Left colon (tissue), 2 donors: ENCODE measurements around the gene TMEM87B. TPM values are rescaled to one million over a fixed set of nuclear protein-coding genes. Genes with fewer than 3 reads are reported as not detected.
"Not testable (repeated sequence)": the region's sequence is repeated elsewhere in the genome, so short reads cannot be mapped to it uniquely, and the experiment has no call there.

Experiments
- ATAC-seq: fragments of 200-7000 bp; cut with Tn5 transposase; one replicate; pipeline ENCODE4 v1.9.1; 2020; ENCODE audit warnings: mild to moderate bottlenecking, moderate library complexity
- DNase-seq, 2 donors: peaks; one replicate each; pipeline ENCODE4 v3.0.0-alpha.2; 2020
- intact Hi-C, 2 donors: fragments of 100-400 bp; cut with DNase I in 1 of 2; cut with micrococcal nuclease in 1 of 2; formaldehyde crosslinking; loops; one replicate each; pipeline versions ENCODE4 v1.11.2 to v1.14.0; 2022; cut with DNase I, micrococcal nuclease
- total RNA-seq, 2 donors: library from RNA; stranded (reverse); fragmentation: NEBNext Ultra II Directional; extraction: Animal tissue kit (Norgen Biotek cat#: 25700); gene quantifications; one replicate each; pipeline ENCODE4 v1.2.1, GENCODE V29; 2021
- donor health status: DM: no; HTN: no; CAD: no.
- donor health status: DM: yes; HTN: yes; CAD: no.

The TMEM87B gene
- total RNA-seq, 2 donors from 2014 or later = 72.6 to 81.3 TPM

DNA sequence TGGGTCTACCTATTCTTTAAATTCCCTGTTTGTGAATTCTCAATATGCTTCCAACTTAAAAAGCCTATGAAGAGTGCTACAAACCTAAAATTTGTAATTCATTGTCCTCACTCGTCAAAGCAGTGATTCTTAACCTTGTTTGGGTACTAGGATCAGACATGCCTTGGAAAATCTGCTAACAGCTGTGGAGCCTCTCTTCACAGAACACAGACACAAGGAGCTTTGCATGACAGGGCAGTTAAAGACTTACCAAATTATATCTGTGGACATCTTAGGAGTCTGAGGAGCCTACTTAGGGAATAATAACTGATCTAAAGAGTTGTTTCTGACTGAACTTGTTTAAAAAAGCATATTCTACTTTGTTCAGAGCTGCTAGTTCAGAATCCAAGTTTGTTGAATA, 38.1 kb downstream of the TMEM87B start:
- intact Hi-C loops = no loop called here

DNA sequence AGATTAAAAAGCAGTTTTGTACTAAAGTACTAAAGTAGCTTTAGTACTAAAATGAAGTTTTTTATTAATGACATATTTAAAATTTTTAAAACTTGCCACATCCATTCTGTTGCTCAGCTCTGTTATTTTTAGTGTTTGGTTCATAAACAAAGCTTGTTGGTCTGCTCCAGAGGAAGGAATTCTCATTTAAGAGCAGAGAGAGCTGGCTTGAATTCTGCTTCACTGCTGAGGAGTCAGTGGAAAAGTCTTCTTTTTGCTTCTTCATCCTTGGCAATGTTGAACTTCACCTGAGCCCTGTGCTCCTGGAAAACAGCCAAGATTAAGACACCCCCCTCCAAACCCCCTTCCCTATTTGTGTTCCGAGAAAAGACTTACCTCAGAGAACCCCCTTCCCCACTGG, 40.6 kb downstream of the TMEM87B start:
- DNase-seq = no peak
- intact Hi-C loops = no loop called here
- ATAC-seq = no peak

More for the DNA sequence above, 38.1 kb downstream of the TMEM87B start:
- no peak for DNase-seq
- no peak for ATAC-seq

DNA sequence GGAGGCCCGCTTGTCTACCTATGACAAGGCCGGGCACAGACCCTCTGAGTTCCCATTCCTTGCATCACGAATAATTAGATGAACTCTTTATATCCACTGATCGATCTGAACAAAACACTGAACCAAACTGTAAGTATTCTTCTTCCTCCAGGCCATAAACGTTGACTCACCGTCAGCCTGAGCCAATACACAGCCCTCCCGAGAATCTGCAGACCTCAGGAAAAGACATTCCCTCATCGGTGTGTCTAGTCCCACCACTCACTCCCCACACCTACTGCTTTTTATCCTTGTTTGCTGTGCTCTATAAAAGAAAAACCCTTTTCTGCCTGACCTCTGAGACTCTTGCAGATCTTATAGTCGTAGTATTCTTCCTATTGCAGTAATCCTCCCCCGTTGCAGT, 41.0 kb downstream of the TMEM87B start:
- DNase-seq (no peak), ATAC-seq (no peak)
- intact Hi-C loops = no loop called here

DNA sequence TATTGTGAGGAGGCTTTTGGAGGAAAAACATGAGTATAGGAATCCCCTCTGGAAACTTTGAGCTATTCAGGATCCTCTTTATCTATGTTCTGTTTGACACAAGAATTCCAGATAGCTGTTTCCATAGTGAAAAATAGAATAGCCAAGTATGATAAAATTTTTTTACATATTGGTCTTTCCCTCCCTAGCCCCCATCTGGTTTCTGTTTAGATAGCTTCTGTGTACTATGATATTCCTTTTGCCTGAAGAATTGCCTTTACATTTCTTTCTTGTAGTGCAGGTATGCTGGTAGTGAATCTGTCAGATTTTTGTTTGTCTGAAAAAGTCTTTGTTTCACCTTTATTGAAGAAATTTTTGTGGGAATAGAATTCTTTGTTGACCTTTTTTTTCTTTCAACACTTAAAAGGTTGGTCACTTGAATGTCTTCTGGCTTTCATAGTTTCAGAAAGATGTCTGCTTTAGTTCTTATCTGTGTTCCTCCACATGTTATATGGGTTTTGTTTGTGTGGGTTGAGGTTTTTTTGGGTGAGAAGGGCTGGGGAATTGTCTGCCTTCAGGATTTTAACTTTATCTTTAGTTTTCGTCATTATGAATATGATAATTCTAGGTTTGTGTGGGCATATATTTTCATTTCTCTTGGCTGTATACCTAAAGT, 53.2 kb downstream of the TMEM87B start:
- ATAC-seq = no peak
- intact Hi-C loops = no loop called here
- DNase-seq = no peak

DNA sequence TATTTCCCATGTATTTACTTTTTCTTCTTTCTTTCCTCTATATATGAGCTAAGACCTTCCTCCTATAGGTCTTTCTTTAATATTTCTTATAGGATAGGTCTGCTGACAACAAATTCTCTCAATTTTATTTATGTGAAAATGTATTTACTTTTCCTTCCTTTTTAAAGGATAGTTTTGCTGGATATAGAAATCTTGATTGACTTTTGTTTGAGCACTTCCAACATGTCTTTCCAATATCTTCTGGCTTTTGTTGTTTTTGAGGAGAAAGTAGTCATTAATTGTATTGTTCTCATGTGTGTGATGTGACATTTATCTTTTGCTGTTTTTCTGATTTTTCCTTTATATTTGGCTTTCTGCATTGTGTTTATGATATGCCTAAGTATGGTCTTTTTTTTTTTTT, 54.2 kb downstream of the TMEM87B start:
- intact Hi-C loops = no loop called here
- ATAC-seq = no peak
- no peak for DNase-seq

DNA sequence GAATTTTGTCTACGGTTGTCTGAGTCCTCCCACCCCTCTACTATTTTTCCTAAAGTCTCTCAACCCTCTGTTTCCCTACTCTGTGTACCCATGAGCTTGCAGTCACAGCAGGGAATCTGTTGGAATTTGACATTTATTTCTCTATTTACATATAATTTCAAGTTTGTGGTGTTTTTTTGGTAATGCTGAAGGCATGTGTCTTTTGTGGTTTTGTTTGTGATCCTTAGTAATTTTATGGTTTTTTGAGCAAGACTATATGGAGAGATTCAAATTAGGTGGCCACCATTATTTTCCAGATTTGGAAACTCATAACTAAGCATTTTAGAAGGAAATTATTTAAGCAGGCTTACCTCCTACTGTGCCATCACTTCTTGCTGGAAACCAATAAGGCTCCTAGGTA, 55.9 kb downstream of the TMEM87B start:
- intact Hi-C loops = no loop called here
- DNase-seq (no peak), ATAC-seq (no peak)

DNA sequence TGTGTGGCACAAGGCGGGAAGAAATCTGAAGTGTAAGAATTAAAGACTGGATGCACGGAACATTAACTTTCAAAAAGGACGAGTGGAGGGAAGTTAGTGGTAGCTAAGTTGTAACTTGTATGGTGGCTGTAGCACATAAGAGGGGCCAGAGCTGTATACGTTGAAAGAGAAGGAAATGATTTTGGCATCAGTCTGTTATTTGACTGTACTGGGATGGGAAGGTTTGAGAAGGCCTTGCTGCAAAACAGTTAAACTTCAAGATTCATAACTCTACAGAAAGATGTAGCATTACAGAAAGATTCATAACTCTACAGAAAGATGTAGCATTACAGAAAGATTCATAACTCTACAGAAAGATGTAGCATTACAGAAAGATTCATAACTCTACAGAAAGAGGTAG, 58.3 kb downstream of the TMEM87B start:
- ATAC-seq, intact Hi-C loops, DNase-seq: not testable (repeated sequence)

DNA sequence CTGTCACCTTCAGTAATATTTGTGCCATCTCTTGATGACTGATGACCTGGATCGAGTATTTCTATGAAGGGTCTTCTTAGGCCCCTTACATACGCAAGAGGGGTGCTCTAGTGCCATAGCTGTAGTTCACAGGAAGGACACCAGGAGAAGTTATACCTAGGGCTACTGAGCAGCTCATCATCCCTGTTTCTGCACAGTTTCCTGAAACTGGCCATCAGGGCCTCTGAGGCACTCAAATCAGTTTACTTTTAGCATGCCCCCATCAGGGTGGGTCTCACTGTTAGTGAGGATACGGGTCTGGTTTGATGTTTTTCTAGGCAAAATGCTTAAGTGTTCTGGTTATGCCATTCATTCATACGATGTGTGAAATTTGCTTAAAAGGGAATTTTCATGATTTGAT, 63.1 kb downstream of the TMEM87B start:
- intact Hi-C loops = no loop called here
- DNase-seq = no peak
- ATAC-seq = no peak

DNA sequence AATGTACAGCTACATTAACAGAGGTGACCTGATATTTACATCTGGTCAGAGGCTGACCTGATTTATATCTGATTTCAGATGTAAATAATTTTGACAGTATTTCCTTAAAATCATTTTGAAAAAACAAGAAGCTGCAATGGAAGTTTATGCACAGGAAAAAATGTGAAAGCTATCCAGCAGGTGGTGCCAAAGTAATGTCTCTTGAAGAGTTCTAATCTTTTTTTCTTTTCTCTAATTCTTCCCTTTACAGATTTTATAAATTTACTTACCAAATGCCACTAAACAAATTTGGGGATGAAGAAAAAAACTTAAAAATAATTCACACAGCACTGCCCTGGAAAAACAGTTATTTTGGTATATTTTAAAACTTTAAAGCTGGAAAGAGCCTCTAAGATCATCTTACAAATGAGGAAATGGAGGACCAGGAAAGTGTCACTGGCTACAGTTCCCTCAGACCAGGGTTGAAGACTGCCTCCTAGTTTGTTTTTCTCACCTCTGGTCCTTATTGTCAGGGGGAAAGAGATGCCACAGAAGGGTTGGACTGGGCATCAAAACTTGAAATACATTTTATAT, 66.7 kb downstream of the TMEM87B start:
- intact Hi-C loops = no loop called here
- ATAC-seq = peak; percentile 34
- peak in 1 of 2 donors; percentile 15 for DNase-seq

DNA sequence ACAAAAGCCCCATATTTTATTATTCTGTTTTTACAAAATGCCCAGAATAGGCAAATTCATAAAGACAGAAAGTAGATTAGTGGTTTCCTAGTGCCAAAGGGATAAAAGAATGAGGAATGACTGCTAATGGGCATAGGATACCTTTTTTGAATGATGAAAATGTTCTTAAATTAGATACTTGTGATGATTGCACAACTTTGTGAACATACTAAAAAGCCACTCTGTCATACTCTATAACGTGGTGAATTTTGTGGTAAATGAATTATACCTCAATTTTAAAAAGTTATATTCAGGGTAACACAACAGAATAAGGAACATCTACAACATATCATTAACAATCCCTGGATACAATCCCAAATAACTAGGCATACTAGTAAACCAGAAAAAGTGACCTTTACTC, 74.0 kb downstream of the TMEM87B start:
- intact Hi-C loops = no loop called here
- DNase-seq = no peak
- no peak for ATAC-seq

DNA sequence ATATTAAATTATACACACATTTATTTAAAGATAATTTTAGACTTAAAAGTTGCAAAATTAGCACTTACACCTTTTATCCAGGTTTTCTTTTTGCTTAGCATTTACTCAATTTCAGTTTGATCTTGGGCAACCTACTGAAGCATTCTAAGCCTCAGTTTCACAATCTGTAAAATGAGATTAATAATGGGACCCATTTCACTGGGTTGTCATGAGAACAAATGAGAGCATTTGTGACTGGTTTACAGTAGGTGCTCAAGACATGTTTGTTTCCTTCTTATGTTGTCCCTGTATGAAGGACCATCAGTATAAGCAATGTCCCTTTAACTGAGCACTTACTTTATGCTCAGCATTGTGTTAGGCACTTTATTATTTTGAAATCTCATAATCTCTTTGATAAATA, 78.3 kb downstream of the TMEM87B start:
- intact Hi-C loops = no loop called here
- ATAC-seq (no peak), DNase-seq (no peak)

DNA sequence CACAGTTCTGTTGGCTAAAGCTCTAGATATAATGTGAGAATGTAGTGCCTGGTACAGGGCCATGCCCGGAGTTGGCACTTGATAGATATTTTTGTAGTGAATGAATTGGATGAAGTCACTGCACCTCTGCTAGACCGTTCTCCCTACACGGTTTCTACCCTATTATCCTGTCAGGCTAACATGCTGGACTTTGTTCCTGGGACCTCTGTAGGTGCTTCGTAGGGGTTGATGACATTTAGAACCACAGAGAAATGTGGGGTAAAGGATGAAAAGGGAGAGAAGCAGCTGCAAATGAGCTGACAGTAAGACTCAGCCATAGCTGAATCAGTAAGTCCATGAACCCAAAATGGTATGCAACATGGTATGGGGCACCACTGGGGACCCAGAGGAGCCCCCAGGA, 79.1 kb downstream of the TMEM87B start:
- ATAC-seq = no peak
- no peak for DNase-seq
- intact Hi-C loops = no loop called here

DNA sequence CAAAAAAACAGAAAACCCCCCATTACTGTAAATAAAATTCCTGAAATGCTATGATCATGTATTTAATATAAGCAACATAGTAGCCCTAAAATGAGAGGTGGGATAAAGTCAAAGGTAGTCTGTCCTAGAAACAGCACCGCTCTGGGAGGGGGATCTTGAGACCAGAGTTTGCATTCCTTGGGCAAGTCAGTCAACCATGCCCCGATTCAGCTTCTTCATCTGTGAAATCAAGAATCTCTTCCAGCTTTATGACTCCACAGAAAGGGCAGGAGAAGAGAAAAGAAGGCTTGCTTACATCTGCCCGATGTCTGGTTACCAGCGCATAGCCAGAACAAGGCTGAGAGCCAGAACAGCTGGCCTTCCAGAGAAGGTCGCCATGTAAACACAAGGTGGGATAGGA, 81.0 kb downstream of the TMEM87B start:
- no peak for DNase-seq
- intact Hi-C loops = no loop called here
- ATAC-seq = no peak

DNA sequence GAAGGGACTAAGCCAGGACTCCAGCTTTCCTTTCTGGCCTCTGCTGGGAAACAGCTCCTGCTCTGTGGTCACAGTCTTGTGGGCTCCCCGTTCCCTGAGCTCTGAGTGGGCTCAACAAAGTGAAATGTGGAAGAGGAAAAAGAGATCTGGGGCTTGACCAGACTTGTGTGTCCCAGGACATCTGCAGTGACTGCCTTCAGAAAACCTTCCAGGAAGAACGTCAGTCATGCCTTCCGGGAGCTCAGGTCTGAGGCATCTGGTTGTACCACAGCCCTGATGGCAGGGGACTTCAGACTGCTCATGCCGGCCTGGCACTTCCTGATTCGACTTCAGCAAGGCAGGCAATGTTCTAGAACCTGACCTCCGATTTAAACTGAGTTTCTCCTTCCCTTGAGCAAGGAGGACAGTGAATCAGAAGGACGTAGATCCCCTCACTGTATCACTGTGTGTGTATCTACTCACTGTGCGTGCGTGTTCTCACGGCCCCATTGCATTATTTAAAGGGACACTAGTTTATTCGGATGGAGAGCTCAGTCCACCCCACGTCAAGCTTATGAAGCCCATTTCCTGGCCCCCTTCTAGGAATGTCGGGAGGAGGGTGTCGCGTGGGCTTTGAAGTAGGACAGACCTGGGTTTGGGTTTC, 82.6 kb downstream of the TMEM87B start:
- ATAC-seq (peak; percentile 83), DNase-seq (peak in 1 of 2 donors; percentile 27)
- intact Hi-C loops = no loop called here

DNA sequence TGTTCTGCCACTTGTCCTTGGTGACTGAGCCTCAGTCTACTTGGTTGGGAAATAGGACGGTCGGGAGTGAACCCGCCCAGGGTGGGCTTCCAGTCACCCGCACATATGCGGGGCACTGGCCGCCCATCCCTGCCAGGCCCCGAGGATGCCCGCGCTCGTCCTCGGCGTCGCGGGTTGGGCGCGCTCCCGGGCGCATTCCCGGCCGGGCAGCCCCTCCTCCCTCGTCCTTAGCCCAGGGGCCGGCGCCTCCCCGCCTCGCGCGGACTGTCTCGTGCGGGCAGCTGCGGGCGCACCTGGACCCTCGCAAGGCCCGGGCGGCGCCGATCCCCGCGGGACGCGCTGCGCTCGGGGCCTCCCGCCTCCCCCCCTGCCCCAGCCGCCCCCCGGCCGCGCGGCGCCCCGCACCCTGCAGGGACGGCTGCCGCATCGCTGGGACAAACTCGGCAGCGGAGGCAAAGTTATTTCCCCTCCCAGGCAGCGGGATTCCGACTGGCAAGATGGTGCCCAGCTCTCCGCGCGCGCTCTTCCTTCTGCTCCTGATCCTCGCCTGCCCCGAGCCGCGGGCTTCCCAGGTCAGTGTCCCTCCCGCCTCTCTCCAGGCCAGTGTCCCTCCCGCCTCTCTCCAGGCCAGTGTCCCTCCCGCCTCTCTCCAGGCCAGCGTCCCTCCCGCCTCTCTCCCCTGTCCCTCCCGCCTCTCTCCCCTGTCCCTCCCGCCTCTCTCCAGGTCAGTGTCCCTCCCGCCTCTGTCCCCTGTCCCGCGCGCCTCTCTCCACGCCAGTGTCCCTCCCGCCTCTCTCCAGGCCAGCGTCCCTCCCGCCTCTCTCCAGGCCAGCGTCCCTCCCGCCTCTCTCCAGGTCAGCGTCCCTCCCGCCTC, 83.3 kb downstream of the TMEM87B start, which contains the start of gene FBLN7:
Gene FBLN7, plus strand, starts transcription at position 227 of the 874 bp plus-strand sequence. Its CDS starts 271 bp downstream, at position 498.
- peak; percentile 42 for ATAC-seq

DNA sequence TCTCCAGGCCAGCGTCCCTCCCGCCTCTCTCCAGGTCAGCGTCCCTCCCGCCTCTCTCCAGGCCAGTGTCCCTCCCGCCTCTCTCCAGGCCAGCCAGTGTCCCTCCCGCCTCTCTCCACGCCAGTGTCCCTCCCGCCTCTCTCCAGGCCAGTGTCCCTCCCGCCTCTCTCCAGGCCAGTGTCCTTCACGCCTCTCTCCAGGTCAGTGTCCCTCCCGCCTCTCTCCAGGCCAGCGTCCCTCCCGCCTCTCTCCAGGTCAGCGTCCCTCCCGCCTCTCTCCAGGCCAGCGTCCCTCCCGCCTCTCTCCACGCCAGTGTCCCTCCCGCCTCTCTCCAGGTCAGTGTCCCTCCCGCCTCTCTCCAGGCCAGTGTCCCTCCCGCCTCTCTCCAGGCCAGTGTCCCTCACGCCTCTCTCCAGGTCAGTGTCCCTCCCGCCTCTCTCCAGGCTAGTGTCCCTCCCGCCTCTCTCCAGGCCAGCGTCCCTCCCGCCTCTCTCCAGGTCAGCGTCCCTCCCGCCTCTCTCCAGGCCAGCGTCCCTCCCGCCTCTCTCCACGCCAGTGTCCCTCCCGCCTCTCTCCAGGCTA, 84.1 kb downstream of the TMEM87B start:
- intact Hi-C loops, DNase-seq, ATAC-seq: not testable (repeated sequence)

More for the DNA sequence above, 83.3 kb downstream of the TMEM87B start, which contains the start of gene FBLN7:
- intact Hi-C loops = no loop called here
- DNase-seq = no peak

DNA sequence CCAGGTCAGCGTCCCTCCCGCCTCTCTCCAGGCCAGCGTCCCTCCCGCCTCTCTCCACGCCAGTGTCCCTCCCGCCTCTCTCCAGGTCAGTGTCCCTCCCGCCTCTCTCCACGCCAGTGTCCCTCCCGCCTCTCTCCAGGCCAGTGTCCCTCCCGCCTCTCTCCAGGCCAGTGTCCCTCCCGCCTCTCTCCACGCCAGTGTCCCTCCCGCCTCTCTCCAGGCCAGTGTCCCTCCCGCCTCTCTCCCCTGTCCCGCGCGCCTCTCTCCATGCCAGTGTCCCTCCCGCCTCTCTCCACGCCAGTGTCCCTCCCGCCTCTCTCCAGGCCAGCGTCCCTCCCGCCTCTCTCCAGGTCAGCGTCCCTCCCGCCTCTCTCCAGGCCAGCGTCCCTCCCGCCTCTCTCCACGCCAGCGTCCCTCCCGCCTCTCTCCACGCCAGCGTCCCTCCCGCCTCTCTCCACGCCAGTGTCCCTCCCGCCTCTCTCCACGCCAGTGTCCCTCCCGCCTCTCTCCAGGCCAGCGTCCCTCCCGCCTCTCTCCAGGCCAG, 84.7 kb downstream of the TMEM87B start:
- DNase-seq, intact Hi-C loops, ATAC-seq: not testable (repeated sequence)

DNA sequence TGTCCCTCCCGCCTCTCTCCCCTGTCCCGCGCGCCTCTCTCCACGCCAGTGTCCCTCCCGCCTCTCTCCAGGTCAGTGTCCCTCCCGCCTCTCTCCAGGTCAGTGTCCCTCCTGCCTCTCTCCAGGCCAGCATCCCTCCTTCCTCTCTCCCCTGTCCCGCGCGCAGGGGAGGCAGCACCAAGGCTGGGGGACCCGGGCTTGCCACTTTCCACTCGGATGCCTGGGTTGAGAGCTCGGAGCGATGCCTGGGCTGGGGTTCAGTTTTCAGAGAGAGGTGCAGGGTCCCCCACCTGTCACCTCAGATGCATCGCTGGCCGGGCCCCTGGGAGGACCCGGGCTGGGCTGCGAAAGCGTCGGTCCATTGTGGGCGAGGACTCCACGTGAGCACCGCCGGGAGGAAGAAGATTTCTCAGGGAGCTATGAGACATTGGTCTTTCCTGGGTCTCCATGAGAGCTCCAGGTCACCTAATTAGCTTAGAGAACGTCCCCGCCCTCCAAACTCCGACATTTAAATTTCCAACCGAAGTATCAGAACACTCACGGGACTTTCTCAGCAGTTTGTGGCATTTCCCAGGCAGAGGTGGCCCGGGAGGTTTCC, 85.2 kb downstream of the TMEM87B start:
- DNase-seq = no peak
- intact Hi-C loops = no loop called here
- no peak for ATAC-seq
